Mesenchymal stem cell (in vitro differentiated cells and primary cell): ENCODE data around the gene NKAPL.
A peak's percentile ranks its signal among the peaks of the same experiment; 100 is the strongest.

ENCODE experiments used
- DNase-seq: peaks from one replicate; pipeline ENCODE4 v3.0.0-alpha.2; 2013
- H2AFZ ChIP-seq: one replicate; pipeline ENCODE4 v1.6.1; 2013; ENCODE audit warnings: low read depth, mild to moderate bottlenecking, control low read depth, inconsistent platforms, low read length, moderate library complexity
- H2AK5ac ChIP-seq: 2 replicates; pipeline ENCODE4 v1.6.1; 2013; ENCODE audit warnings: low read length, moderate library complexity, mild to moderate bottlenecking, inconsistent platforms; ENCODE audit not compliant: severe bottlenecking
- H2BK120ac ChIP-seq: one replicate; pipeline ENCODE4 v1.6.1; 2013; ENCODE audit warnings: low read depth, mild to moderate bottlenecking, inconsistent platforms, low read length, moderate library complexity
- H2BK12ac ChIP-seq, 2 experiments: one replicate each; pipeline ENCODE4 v1.6.1; 2013; ENCODE audit warnings: inconsistent platforms in 2 of 2, low read length in 2 of 2, mild to moderate bottlenecking in 2 of 2, moderate library complexity in 2 of 2, control low read depth in 1 of 2
- H2BK15ac ChIP-seq: one replicate; pipeline ENCODE4 v1.6.1; 2013; ENCODE audit warnings: mild to moderate bottlenecking, low read depth, inconsistent platforms; ENCODE audit not compliant: poor library complexity, severe bottlenecking
- H2BK5ac ChIP-seq: 2 replicates; pipeline ENCODE4 v1.6.1; 2013; ENCODE audit warnings: low read depth, mild to moderate bottlenecking, low read length, control low read depth, inconsistent platforms; ENCODE audit not compliant: poor library complexity, severe bottlenecking
- H3K14ac ChIP-seq, 2 experiments: one replicate each; pipeline ENCODE4 v1.6.1; 2013; ENCODE audit warnings: inconsistent platforms in 2 of 2, low read length in 2 of 2, control low read depth in 1 of 2, mild to moderate bottlenecking in 1 of 2, moderate library complexity in 1 of 2
- H3K18ac ChIP-seq, 2 experiments: one replicate each; pipeline ENCODE4 v1.6.1; 2013; ENCODE audit warnings: inconsistent platforms in 2 of 2, low read length in 2 of 2, control low read depth in 1 of 2, low read depth in 1 of 2, mild to moderate bottlenecking in 1 of 2
- H3K23ac ChIP-seq, 2 experiments: one replicate each; pipeline ENCODE4 v1.6.1; 2013; ENCODE audit warnings: inconsistent platforms in 2 of 2, low read length in 2 of 2, mild to moderate bottlenecking in 2 of 2, moderate library complexity in 2 of 2, control low read depth in 1 of 2
- H3K27ac ChIP-seq: 2 replicates; pipeline ENCODE4 v1.5.1; 2013; ENCODE audit warnings: mild to moderate bottlenecking, moderate library complexity, low read length, control low read depth, inconsistent platforms; ENCODE audit not compliant: poor library complexity, severe bottlenecking
- H3K27me3 ChIP-seq, 2 experiments: 2 replicates each; pipeline versions ENCODE4 v1.6.1 to v1.7.0; 2013; ENCODE audit warnings: low read length in 2 of 2, mild to moderate bottlenecking in 2 of 2, moderate library complexity in 2 of 2, control low read depth in 1 of 2, inconsistent platforms in 1 of 2; ENCODE audit not compliant: control insufficient read depth in 1 of 2, insufficient read depth in 1 of 2
- H3K36me3 ChIP-seq, 2 experiments: 2 replicates each; pipeline versions ENCODE4 v1.6.1 to v1.7.0; 2013; ENCODE audit warnings: low read length in 2 of 2, control low read depth in 1 of 2, inconsistent platforms in 1 of 2, low read depth in 1 of 2, mild to moderate bottlenecking in 1 of 2; ENCODE audit not compliant: insufficient read depth in 2 of 2, control insufficient read depth in 1 of 2
- H3K4ac ChIP-seq, 2 experiments: one replicate each; pipeline ENCODE4 v1.6.1; 2013; ENCODE audit warnings: inconsistent platforms in 2 of 2, low read length in 2 of 2, mild to moderate bottlenecking in 2 of 2, moderate library complexity in 2 of 2, control low read depth in 1 of 2, low read depth in 1 of 2
- H3K4me1 ChIP-seq: 2 replicates; pipeline ENCODE4 v1.6.1; 2013; ENCODE audit warnings: low read depth, low read length, control low read depth; ENCODE audit not compliant: control insufficient read depth, insufficient read depth
- H3K4me2 ChIP-seq: 2 replicates; pipeline ENCODE4 v1.6.1; 2013; ENCODE audit warnings: low read length, mild to moderate bottlenecking, inconsistent platforms; ENCODE audit not compliant: poor library complexity, severe bottlenecking
- H3K4me3 ChIP-seq, 2 experiments: 2 replicates each; pipeline versions ENCODE4 v1.5.1 to v1.7.0; 2013; ENCODE audit warnings: low read length in 2 of 2, mild to moderate bottlenecking in 2 of 2, control low read depth in 1 of 2, low read depth in 1 of 2; ENCODE audit not compliant: insufficient read depth in 1 of 2
- H3K79me1 ChIP-seq: replicated peaks from 2 replicates; pipeline ENCODE4 v1.6.1; 2013; ENCODE audit warnings: mild to moderate bottlenecking, control low read depth, low read length, inconsistent platforms; ENCODE audit not compliant: poor library complexity, severe bottlenecking
- H3K9ac ChIP-seq: 2 replicates; pipeline ENCODE4 v1.7.0; 2013; ENCODE audit warnings: mild to moderate bottlenecking, low read length, moderate library complexity
- H3K9me3 ChIP-seq: 2 replicates; pipeline ENCODE4 v1.7.0; 2013; ENCODE audit warnings: mild to moderate bottlenecking, low read length; ENCODE audit not compliant: control insufficient read depth
- H4K8ac ChIP-seq: one replicate; pipeline ENCODE4 v1.6.1; 2013; ENCODE audit warnings: inconsistent platforms, mild to moderate bottlenecking, low read length, moderate library complexity
- H4K91ac ChIP-seq: one replicate; pipeline ENCODE4 v1.6.1; 2013; ENCODE audit warnings: mild to moderate bottlenecking, low read length, inconsistent platforms
- WGBS: methylation state at CpG from one replicate; pipeline ENCODE4 v1.1.7; 2013; ENCODE audit warnings: mixed read lengths; 5-methylcytosine and 5-hydroxymethylcytosine counted together

Gene NKAPL

DNA sequence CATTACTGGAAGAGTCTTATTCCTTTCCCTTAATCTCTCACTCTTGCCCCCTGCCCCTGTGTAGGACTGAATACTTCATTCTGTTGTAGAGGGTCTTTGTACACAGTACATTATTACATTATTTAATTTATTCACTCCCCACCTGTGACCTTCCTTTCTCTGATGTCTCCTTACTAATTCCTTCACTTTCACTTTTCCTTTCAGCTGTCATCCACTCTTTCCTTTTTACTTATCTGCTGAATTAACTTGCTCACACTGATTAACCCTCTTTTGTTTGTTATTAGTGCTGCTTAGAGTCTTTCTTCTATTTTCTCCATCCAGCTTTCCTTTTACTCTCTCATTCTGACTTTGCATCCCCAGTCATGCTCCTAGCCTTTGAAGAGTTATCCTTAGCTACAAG is 15.8 kb downstream of the NKAPL start:
- no peaks in the 10 kb centered on the region for H3K4me1 ChIP-seq
- H3K79me1 ChIP-seq = peaks cover 19% of the 10 kb centered on the region
- no peak overlapping the region for H3K27ac ChIP-seq
- H3K4ac ChIP-seq = no peak overlapping the region
- no peak overlapping the region for H4K91ac ChIP-seq
- no peak overlapping the region for H4K8ac ChIP-seq
- no peak overlapping the region for H2AFZ ChIP-seq
- no peak overlapping the region for H2AK5ac ChIP-seq
- H3K4me3 ChIP-seq = no peak overlapping the region
- no peaks in the 10 kb centered on the region for H3K27me3 ChIP-seq
- no peak overlapping the region for H3K14ac ChIP-seq
- no peak overlapping the region for H2BK15ac ChIP-seq
- no peak overlapping the region for H2BK120ac ChIP-seq
- H3K23ac ChIP-seq = no peak overlapping the region
- H2BK5ac ChIP-seq = no peak overlapping the region
- H2BK12ac ChIP-seq = no peak overlapping the region
- no peak overlapping the region for H3K18ac ChIP-seq
- peaks cover 13 to 63% of the 10 kb centered on the region in 2 experiments for H3K36me3 ChIP-seq
- DNase-seq = no peak
- no peak overlapping the region for H3K9ac ChIP-seq
- H3K4me2 ChIP-seq = no peak overlapping the region
- no peaks in the 10 kb centered on the region for H3K9me3 ChIP-seq

DNA sequence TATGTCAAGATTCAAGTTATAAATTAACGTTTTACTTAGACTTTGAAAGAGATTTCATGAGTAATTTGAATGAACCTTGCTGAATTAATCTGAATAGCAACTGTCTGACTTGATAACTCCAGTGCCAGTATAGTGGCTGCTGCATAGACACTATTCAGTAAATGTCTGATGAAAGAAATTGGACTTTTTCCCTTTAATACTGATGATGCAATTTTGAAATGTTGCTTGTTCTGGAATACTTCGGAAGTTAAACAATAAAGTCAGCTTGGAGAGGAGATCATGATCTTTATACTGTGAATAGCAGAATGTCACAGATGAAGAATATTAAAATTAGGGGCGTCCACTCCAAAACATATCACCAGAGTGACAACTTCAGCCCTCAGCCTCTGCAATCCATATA is 18.6 kb downstream of the NKAPL start:
- no peak overlapping the region for H2BK120ac ChIP-seq
- H3K27me3 ChIP-seq = no peaks in the 10 kb centered on the region
- H3K36me3 ChIP-seq = peaks cover 7 to 51% of the 10 kb centered on the region in 2 experiments
- no peak overlapping the region for H2AFZ ChIP-seq
- H4K8ac ChIP-seq = no peak overlapping the region
- H3K14ac ChIP-seq = no peak overlapping the region
- no peak overlapping the region for H2BK12ac ChIP-seq
- H4K91ac ChIP-seq = no peak overlapping the region
- no peak overlapping the region for H3K4me2 ChIP-seq
- H2AK5ac ChIP-seq = no peak overlapping the region
- H3K4me3 ChIP-seq = no peak overlapping the region
- no peak overlapping the region for H3K23ac ChIP-seq
- peaks cover 9% of the 10 kb centered on the region for H3K79me1 ChIP-seq
- no peak overlapping the region for H2BK5ac ChIP-seq
- H3K9me3 ChIP-seq = no peaks in the 10 kb centered on the region
- H3K9ac ChIP-seq = no peak overlapping the region
- no peak overlapping the region for H3K18ac ChIP-seq
- WGBS = 70% methylated on average over 2 of the region's 3 CpGs
- no peak overlapping the region for H3K27ac ChIP-seq
- no peak overlapping the region for H2BK15ac ChIP-seq
- DNase-seq = no peak
- no peaks in the 10 kb centered on the region for H3K4me1 ChIP-seq
- no peak overlapping the region for H3K4ac ChIP-seq

GRCh38 chr6:28280595-28281287 is 21.6 kb downstream of the NKAPL start:
- Histone ChIP-seq H3K18ac (no peak overlapping the region), H2BK120ac (no peak overlapping the region)

DNA sequence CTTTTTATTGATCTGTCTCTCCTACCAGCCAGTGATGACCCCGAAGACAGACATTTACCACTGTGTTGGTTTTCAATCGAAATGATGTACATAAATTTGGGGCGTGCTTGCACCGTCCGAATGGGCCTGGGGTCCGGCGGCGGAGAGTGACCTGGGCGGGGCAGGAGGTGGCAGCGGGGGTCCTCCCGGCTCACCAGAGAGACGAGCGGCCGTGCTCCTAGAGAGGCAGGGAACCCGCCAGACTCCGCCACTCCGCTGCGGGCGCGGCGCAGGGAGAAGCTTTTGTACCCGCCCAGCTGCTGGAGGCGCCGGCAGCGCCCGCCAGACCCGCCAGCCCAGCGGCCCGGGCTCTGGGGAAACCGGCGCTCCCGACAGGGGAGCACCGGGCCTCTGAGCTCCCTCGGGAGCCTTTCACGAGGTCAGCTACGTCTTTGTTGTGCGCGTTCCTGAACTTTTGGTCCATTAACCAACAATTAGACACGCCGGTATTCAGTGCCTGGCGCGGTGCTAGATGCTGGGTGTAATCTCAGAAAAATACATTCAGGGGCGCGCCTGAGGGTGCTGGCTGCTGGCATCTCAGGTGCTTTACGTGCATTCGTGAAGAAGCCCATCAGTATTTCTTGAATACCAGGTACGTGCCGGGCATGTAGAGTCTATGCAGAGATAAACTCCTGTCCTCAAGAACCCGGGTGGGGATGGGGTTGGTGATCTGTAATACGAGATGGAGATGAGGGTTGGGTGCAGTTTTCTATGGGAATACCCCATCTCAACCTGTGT is 22.4 kb downstream of the NKAPL start, which contains the start of gene PGBD1:
Gene PGBD1 (plus strand): TSS at position 285 of the 777 bp plus-strand sequence. CDS start 2,242 bp downstream, outside the sequence.
- H3K4me2 ChIP-seq = peak within 1 kb of the TSS; percentile 90
- WGBS = 1% methylated on average over 50 of the region's 50 CpGs

More at GRCh38 chr6:28280595-28281287, 21.6 kb downstream of the NKAPL start:
- H4K91ac ChIP-seq = no peak overlapping the region
- peak overlapping the region in 1 of 2 experiments; percentile 95 for H3K4me3 ChIP-seq
- H3K23ac ChIP-seq = no peak overlapping the region
- 60% methylated on average over 1 of the region's 3 CpGs for WGBS
- no peak overlapping the region for H3K14ac ChIP-seq
- no peak overlapping the region for H2BK12ac ChIP-seq
- peaks cover 2% of the 10 kb centered on the region for H3K4me1 ChIP-seq
- peak overlapping the region; percentile 91 for H3K9ac ChIP-seq
- H4K8ac ChIP-seq = no peak overlapping the region
- H3K36me3 ChIP-seq = peaks cover 13 to 40% of the 10 kb centered on the region in 2 experiments
- H3K4me2 ChIP-seq = peak overlapping the region; percentile 90
- no peak overlapping the region for H3K4ac ChIP-seq
- H2BK15ac ChIP-seq = no peak overlapping the region
- no peak for DNase-seq
- H3K27ac ChIP-seq = no peak overlapping the region
- no peaks in the 10 kb centered on the region for H3K27me3 ChIP-seq
- H3K9me3 ChIP-seq = no peaks in the 10 kb centered on the region
- no peak overlapping the region for H2AK5ac ChIP-seq
- H2BK5ac ChIP-seq = no peak overlapping the region
- H3K79me1 ChIP-seq = peaks cover 25% of the 10 kb centered on the region
- no peak overlapping the region for H2AFZ ChIP-seq

More for the DNA sequence above, 22.4 kb downstream of the NKAPL start, which contains the start of gene PGBD1:
- Histone ChIP-seq H4K91ac (no peak within 1 kb of the TSS), H3K23ac (no peak within 1 kb of the TSS), H3K9me3 (no peaks in the 10 kb centered on the region), H3K79me1 (peaks cover 25% of the 10 kb centered on the region), H3K27me3 (no peaks in the 10 kb centered on the region), H3K4me3 (peak within 1 kb of the TSS; percentile 68 to 95), H3K9ac (peak within 1 kb of the TSS; percentile 91), H2BK120ac (no peak within 1 kb of the TSS), H3K14ac (peak within 1 kb of the TSS in 1 of 2 experiments; percentile 11), H2BK12ac (peak within 1 kb of the TSS in 1 of 2 experiments; percentile 14), H2AK5ac (no peak within 1 kb of the TSS), H3K4me1 (peaks cover 2% of the 10 kb centered on the region), H2BK15ac (peak within 1 kb of the TSS; percentile 19), H2AFZ (peak within 1 kb of the TSS; percentile 87), H2BK5ac (no peak within 1 kb of the TSS), H4K8ac (peak within 1 kb of the TSS; percentile 55), H3K36me3 (peaks cover 11 to 40% of the 10 kb centered on the region in 2 experiments), H3K18ac (peak within 1 kb of the TSS in 1 of 2 experiments; percentile 72), H3K27ac (no peak within 1 kb of the TSS), H3K4ac (peak within 1 kb of the TSS in 1 of 2 experiments; percentile 54)
- peak; percentile 76 for DNase-seq
